CD4-positive, alpha-beta T cell treated with Interleukin-6 for 4 hours (primary cell): ENCODE measurements around the gene CORO1C.

Experiments
- DNase-seq: peaks from one replicate; pipeline ENCODE4 v3.0.0-alpha.2; 2020; ENCODE audit warnings: mixed read lengths

The CORO1C gene

DNA sequence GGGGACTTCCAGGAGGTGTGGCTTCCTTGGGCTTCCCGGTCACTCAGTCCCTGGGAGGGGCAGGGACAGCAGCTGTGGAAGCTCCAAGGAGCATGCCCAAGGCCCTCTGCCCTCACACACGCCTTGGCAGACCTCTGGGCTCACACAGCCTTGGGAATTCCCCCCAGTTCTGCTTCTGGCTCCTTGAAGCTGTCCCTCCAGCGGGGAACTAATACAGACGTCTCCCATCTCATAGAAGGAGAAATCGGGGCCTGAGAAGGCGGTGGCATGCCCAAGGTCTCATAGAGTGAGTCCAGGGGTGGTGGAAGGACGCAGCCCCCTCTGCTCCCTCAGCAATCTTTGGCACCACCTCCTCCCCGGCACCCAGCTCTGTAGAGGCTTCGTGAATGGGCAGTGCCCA, 117.8 kb downstream of the CORO1C start:
- no peak for DNase-seq

DNA sequence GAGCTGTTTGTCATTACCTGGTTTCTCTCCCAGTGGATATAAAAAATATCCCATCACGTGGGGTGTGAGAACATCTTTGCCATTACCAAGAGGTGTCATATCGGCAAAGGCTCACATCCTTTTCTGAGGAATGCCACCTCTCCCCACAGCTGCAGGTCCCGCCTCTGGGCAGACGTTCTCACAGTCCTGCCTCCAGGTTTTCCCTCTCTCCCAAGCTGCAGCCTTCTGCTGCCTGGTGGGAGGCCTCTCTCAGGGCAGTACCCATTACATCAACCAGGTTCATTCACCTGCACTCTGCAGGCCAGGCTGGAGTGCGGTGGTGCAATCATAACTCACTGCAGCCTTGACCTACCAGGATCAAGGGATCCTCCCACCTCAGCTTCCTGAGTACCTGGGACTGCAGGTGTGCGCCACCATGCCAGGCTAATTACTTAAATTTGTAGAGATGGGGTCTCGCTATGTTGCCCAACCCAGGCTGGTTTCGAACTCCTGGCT, 118.5 kb downstream of the CORO1C start:
- no peak for DNase-seq

GRCh38 chr12:108611884-108612415, 119.4 kb downstream of the CORO1C start:
- peak; percentile 71 for DNase-seq

DNA sequence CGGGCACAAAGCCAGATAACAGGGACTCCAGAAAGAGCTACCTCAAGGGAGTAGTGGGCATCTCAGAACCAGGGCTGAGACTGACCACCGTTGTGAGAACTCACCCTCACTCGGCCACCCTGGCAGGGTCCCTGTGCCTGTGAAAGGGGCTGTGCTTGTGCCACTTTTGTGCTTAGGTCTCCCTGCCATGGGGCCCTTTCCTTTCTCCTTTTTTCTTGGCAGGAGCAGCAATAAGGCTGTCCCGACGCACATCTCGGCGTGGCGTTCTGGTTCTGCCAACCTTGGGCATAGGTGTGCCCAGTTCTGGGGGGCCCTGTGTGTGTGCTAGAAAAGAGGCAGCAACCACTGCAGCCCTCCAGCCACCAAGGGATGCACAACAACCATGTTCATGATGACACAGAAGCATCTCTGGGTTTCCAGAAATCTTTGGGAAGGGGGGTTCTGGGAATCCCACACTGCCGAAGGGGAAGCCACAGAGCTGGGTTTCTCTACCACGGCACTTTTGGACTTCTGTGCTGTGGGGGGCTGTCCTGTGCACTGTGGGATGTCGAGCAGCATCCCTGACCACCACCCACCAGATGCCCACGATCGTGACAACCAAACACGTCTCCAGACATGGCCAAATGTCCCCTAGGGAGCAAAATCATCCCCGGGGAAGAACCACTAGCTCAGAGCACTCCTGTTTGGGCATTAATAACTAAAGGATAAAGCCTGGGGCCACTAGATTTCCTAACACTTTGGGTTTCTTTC, 120.3 kb downstream of the CORO1C start:
- no peak for DNase-seq

GRCh38 chr12:108610336-108610815, 120.9 kb downstream of the CORO1C start:
- DNase-seq, result no peak

GRCh38 chr12:108609537-108610335, 121.6 kb downstream of the CORO1C start:
- DNase-seq, result no peak

GRCh38 chr12:108608616-108609015, 122.7 kb downstream of the CORO1C start:
- no peak for DNase-seq

DNA sequence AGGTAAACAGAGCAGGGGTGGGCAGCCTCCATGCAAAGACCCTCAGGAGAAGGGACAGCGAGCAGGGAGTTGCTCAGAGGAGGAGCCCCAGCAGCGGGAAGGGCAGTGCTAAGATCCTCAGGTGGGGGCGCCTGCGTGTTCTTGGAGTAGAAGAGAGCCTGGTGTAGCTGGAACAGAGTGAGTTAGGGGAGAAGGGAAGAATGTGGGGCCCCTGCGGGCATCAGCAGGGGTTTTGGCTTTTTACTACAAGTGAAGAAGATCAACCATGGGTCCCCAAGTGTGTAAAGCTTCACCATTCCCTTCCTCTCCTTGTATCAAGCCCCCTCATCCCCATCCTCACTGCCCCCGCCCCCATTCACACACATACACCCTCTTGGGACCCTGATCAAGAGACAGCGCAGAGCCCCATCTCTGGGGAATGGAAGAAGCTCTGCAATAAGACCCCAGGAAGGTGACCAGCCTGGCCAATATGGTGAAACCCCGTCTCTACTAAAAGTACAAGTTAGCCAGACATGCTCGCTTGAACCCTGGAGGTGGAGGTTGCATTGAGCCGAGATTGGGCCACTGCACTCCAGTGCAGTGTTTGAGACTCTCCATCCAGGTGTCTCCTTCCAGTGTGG, 123.2 kb downstream of the CORO1C start:
- DNase-seq, result no peak

DNA sequence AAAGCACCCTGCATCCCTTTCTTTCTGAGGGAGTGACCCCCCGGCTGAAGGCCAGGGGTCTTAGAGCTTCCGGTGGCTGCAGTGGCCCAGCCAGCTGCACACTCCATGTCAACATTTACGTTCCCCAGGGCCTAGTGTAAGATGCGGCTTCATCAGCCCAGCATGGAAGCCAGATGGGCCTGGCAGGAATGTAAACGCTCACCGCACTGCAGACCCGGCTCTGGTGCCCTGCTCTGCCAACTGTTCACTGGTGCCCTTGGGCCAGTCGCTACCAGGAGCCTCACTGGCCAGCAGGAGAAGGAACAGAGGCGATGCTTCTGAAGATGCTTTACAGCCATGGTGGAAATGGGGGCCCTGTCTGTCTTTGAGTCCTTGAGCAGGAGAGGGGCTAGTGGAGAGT, 124.8 kb downstream of the CORO1C start:
- no peak for DNase-seq

DNA sequence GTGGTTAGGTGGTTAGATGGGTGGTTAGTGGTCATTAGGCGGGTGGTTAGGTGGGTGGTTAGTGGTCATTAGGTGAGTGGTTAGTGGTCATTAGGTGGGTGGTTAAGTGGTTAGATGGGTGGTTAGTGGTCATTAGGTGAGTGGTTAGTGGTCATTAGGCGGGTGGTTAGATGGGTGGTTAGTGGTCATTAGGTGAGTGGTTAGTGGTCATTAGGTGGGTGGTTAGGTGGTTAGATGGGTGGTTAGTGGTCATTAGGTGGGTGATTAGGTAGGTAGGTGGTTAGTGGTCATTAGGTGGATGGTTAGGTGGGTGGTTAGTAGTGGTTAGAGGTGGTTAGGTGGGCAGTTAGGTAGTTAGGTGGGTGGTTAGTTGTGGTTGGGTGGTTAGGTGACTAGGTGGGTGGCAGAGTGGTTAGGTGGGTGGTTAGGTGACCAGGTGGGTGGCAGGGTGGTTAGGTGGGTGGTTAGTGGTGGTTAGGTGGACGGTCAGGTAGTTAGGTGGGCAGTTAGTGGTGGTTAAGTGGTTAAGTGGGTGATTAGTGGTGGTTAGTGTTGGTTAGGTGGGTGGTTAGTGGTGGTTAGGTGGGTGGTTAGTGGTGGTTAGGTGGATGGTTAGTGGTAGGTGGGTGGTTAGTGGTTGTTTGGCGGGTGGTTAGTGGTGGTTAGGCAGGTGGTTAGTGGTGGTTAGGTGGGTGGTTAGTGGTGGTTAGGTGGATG, 125.5 kb downstream of the CORO1C start:
- no peak for DNase-seq

DNA sequence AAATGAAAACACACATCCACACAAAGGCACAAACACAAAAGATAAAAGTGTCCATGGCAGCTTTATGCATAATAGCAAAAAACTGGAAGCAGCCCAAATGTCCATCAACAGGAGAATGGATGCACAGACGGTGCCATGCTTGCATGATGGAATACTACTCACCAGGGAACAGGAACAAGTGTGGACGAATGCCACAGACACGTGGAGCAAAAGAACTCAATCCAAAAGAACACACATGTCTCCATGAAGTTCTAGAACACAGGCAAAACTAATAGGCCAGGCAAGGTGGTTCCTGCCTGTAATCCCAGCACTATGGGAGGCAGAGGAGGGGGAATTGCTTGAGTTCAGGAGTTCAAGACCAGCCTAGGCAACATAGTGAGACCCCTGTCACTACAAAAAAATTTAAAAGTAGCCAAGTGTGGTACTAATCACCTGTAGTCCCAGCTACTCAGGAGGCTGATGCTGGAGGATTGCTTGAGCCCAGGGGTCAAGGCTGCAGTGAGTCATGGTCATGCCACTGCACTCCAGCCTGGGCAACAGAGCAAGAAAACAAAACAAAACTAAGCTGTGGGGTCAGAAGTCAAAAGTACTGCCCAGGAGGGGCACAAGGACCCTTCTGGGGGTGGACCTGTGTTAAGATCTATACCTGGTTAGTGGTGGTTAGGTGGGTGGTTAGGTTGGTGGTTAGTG, 126.2 kb downstream of the CORO1C start:
- no peak for DNase-seq

GRCh38 chr12:108604208-108604941, 126.9 kb downstream of the CORO1C start:
- DNase-seq, result no peak

GRCh38 chr12:108603743-108604142, 127.6 kb downstream of the CORO1C start:
- no peak for DNase-seq

DNA sequence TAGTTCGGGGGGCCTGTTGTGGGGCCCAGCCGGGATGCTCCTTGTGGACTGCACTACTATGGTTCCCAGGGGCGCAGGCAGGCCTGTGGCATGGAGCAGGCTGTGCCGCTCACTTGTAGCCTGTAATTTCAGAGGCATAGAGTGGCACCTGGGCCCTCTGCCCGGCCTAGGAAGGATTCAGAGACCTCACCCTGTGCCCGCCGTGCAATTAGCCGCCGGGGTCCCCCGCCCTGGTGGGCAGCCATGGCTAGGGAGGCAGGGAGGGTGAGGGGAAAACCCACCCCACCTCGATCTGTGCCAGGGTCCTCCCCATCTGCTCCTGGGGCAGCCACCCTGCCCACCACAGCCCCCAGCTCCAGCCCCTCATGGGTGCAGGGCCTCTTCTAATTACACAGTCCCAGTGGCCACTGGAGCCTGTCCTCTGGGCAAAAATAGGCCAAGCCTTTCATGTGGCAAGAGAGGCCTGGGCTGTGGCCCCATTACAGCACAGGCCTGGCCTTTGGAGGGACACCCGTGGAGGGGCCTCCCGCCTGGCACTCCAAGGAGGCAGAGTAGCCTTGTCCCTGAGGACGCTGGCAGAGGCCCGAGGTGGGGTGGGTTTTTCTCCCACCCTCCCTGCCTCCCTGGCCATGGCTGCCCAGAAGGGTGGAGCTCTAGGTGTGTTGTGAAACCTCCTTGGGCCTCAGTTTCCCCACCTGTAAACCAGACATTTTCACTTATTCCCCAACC, 128.2 kb downstream of the CORO1C start:
- no peak for DNase-seq

DNA sequence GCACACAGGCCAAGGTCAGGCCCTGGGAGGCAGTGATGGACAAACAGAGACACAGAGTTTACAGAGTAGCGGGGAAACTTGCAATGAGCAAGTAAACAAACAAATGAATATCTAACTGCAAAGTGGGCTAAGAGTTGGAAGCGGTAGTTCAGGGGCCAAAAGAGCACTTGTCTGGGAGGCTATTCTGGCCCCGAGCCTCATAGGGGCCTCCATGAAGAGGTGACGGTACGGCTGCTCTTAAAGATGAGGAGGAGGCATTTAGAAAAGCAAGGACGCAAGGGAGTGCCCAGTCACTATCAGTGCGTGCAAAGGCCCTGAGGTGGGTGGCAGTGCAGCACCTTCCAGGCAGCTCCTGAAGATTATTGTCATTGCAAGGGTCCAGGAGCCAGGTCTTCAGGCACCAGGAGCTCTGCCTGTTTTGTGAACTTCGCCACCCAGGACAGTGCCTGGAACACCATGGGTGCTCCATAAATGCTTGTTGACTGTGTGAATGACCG, 129.1 kb downstream of the CORO1C start:
- no peak for DNase-seq

GRCh38 chr12:108600702-108601007, 130.7 kb downstream of the CORO1C start:
- DNase-seq, result no peak

DNA sequence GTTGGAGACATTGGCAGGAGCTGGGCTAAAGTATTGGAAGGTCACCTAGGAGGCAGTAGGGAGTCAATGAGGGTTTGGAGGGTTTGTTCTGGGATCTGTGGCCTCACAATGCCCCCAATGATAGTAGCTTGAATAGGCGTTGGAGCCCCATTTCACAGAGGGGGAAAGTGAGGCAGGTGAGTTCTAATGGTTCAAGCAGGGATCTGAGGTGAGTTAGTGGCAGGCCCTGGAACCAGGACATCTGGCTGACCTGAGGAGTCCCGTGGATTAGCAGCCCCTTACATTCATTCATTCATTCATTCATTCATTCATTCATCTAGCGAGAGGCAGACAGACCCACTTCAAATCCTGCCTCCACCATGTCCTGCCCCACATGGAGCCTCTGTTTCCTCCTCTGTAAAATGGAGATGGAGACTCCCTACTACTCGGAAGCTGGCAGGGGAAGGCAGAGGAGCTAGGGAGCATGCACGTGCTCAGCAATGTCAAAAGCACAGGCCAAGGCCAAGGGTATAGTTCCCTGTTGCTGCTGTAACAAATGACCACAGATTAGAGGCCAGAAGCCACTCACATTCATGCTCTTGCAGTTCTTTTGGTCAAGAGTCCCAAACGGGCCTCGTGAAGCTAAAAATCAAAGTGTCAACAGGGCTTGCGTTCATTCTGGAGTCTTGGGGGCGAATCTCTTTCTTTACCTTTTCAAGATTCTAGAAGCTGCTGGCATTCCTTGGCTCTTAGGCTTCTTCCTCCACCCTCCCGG, 131.2 kb downstream of the CORO1C start:
- no peak for DNase-seq

DNA sequence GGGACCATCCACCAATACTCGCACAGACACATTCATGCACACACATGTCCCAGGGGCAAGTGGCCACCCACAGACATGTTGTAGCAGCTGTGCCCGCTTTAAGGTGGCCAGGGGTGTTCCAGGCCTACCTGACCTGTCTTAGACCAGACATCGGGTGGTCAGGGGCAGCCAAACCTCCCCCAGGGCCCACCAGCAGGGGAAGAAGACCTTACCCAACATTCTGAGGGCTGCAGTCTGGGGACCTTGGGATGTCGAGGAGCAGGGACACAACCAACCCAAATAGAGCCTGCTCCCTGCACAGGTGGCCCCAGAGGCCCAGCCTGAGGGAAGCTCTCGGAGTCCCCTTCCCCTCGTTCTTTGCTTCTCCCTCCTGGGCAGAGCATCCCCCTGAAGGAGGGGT, 131.8 kb downstream of the CORO1C start:
- DNase-seq, result no peak

DNA sequence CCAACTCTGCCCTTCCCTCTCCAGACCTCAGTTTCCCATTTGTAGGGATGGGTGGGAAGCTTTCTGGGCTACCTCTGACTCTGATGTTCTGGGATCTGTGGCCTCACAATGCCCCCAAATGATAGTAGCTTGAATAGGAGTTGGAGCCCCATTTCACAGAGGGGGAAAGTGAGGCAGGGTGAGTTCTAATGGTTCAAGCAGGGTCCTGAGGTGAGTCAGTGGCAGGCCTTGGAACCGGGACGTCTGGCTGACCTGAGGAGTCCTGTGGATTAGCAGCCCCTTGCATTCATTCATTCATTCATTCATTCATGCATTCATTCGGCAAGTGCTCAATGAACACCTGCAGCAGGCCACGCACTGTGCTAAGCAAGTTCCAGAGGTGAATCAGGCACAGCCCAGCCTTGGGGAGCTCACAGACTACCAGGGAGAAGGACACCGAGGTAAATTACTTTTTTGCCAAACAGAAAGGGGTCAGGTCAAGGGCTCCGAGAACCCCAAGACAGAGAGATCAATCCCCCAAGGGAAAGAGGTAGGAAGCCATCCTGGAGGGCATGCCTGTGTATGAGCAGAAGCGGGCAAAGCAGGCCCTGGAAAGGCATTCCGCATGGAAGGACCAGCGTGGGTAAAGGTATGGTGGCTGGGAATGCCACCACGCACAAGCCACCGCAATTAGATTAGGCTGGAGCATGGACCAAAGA, 132.6 kb downstream of the CORO1C start:
- no peak for DNase-seq
